IMR-90 (cell line): ENCODE results near the gene NOD1. TPM values are rescaled to one million over a fixed set of nuclear protein-coding genes. Genes with fewer than 3 reads are reported as not detected.

Experiments
- ATAC-seq: fragments of 200-7000 bp; cut with Tn5 transposase; 2 replicates; pipeline ENCODE4 v1.9.1; 2020; ENCODE audit warnings: low read depth, mild to moderate bottlenecking, moderate library complexity
- BruUV-seq: library from RNA; stranded (reverse); fragments of 400-500 nt; replicated peaks from 2 replicates; lab custom pipeline; 2021; lab: Mats Ljungman, UMichigan
- CTCF ChIA-PET: fragments of 300-600 bp; formaldehyde crosslinking; extraction: SDS; loops from one replicate; lab custom pipeline; 2021; ENCODE audit warnings: antibody characterized with exemption; lab: Yijun Ruan, JAX
- POLR2A ChIA-PET: fragments of 300-600 bp; sonication (Branson Sonifier 250); formaldehyde crosslinking; loops from one replicate; lab custom pipeline; 2022; ENCODE audit warnings: antibody characterized with exemption; ENCODE audit not compliant: unreplicated experiment; lab: Charles Lee
- DNase-seq: peaks from one replicate; pipeline ENCODE4 v3.0.0; 2013
- H2AFZ ChIP-seq: replicated peaks from 2 replicates; pipeline ENCODE3; 2013; ENCODE audit warnings: low read length, mild to moderate bottlenecking; ENCODE audit not compliant: poor library complexity
- H2AK5ac ChIP-seq: 2 replicates; pipeline ENCODE4 v1.6.1; 2013; ENCODE audit warnings: low read depth, low read length, inconsistent platforms
- H2AK9ac ChIP-seq: replicated peaks from 2 replicates; pipeline ENCODE3; 2013; ENCODE audit warnings: mild to moderate bottlenecking, low read depth, low read length, moderate library complexity; ENCODE audit not compliant: poor library complexity
- H2BK120ac ChIP-seq: 2 replicates; pipeline ENCODE4 v1.6.1; 2013; ENCODE audit warnings: low read depth, low read length, inconsistent platforms
- H2BK15ac ChIP-seq: 3 replicates; pipeline ENCODE4 v1.6.1; 2013; ENCODE audit warnings: low read depth, low read length, inconsistent platforms
- H2BK20ac ChIP-seq: 2 replicates; pipeline ENCODE4 v1.6.1; 2013; ENCODE audit warnings: low read depth, mild to moderate bottlenecking, inconsistent platforms, low read length, moderate library complexity
- H2BK5ac ChIP-seq: 2 replicates; pipeline ENCODE4 v1.6.1; 2013; ENCODE audit warnings: mild to moderate bottlenecking, low read depth, low read length, inconsistent platforms; ENCODE audit not compliant: poor library complexity, severe bottlenecking
- H3K14ac ChIP-seq: replicated peaks from 2 replicates; pipeline ENCODE4 v1.6.1; 2013; ENCODE audit warnings: low read depth, low read length, inconsistent platforms
- H3K18ac ChIP-seq: 2 replicates; pipeline ENCODE4 v1.6.1; 2013; ENCODE audit warnings: low read depth, low read length, control low read depth
- H3K23ac ChIP-seq: 2 replicates; pipeline ENCODE4 v1.6.1; 2013; ENCODE audit warnings: low read depth, low read length, inconsistent platforms
- H3K27ac ChIP-seq: 2 replicates; pipeline ENCODE4 v1.5.1; 2013; ENCODE audit warnings: mild to moderate bottlenecking, control low read depth, low read length; ENCODE audit not compliant: insufficient read depth
- H3K27me3 ChIP-seq: 2 replicates; pipeline ENCODE4 v1.6.1; 2013; ENCODE audit warnings: low read length; ENCODE audit not compliant: control insufficient read depth, insufficient read depth
- H3K36me3 ChIP-seq: 2 replicates; pipeline ENCODE4 v1.6.1; 2013; ENCODE audit warnings: low read length, mixed read lengths; ENCODE audit not compliant: control insufficient read depth, insufficient read depth
- H3K4ac ChIP-seq: 2 replicates; pipeline ENCODE4 v1.6.1; 2013; ENCODE audit warnings: low read depth, low read length, inconsistent platforms
- H3K4me1 ChIP-seq: 2 replicates; pipeline ENCODE4 v1.6.1; 2013; ENCODE audit warnings: low read length, mixed read lengths; ENCODE audit not compliant: control insufficient read depth, insufficient read depth
- H3K4me2 ChIP-seq: 2 replicates; pipeline ENCODE4 v1.6.1; 2013; ENCODE audit warnings: low read depth, mild to moderate bottlenecking, control low read depth, low read length, moderate library complexity
- H3K4me3 ChIP-seq: 2 replicates; pipeline ENCODE4 v1.5.1; 2013; ENCODE audit warnings: low read depth, mild to moderate bottlenecking, control low read depth, low read length, moderate library complexity; ENCODE audit not compliant: insufficient read depth
- H3K56ac ChIP-seq: 2 replicates; pipeline ENCODE4 v1.6.1; 2013; ENCODE audit warnings: low read length, inconsistent platforms; ENCODE audit not compliant: insufficient read depth; ENCODE audit errors: extremely low read depth
- H3K79me1 ChIP-seq, 2 experiments: 2 replicates each; pipeline ENCODE4 v1.6.1; 2013; ENCODE audit warnings: low read length in 2 of 2, inconsistent platforms in 1 of 2, low read depth in 1 of 2
- H3K9ac ChIP-seq: 2 replicates; pipeline ENCODE4 v1.6.1; 2013; ENCODE audit warnings: low read depth, low read length, control low read depth
- H3K9me1 ChIP-seq: 2 replicates; pipeline ENCODE4 v1.6.1; 2013; ENCODE audit warnings: low read length, inconsistent platforms; ENCODE audit not compliant: insufficient read depth
- H3K9me3 ChIP-seq: 2 replicates; pipeline ENCODE4 v1.6.1; 2013; ENCODE audit warnings: low read length; ENCODE audit not compliant: control insufficient read depth, insufficient read depth
- H4K20me1 ChIP-seq: 2 replicates; pipeline ENCODE4 v1.6.1; 2013; ENCODE audit warnings: low read length, inconsistent platforms; ENCODE audit not compliant: insufficient read depth
- H4K5ac ChIP-seq: 2 replicates; pipeline ENCODE4 v1.6.1; 2013; ENCODE audit warnings: mild to moderate bottlenecking, low read depth, low read length, control low read depth
- H4K8ac ChIP-seq, 2 experiments: 2 replicates each; pipeline ENCODE4 v1.6.1; 2013; ENCODE audit warnings: low read depth in 2 of 2, low read length in 2 of 2, control low read depth in 1 of 2, inconsistent platforms in 1 of 2
- H4K91ac ChIP-seq: 2 replicates; pipeline ENCODE4 v1.6.1; 2013; ENCODE audit warnings: low read depth, low read length, inconsistent platforms; ENCODE audit not compliant: insufficient read depth
- CEBPB ChIP-seq: IDR thresholded peaks from 2 replicates; pipeline ENCODE4 v1.6.1; 2012; ENCODE audit warnings: low read depth, low read length, improper control_type of control experiment
- FOS ChIP-seq: fragments of 150-350 bp; IDR thresholded peaks from 2 replicates; pipeline ENCODE4 v1.6.1; 2016; ENCODE audit warnings: low read depth, low read length
- MAFK ChIP-seq: IDR thresholded peaks from 2 replicates; pipeline ENCODE4 v1.6.1; 2012; ENCODE audit warnings: low read depth, low read length, improper control_type of control experiment
- MAZ ChIP-seq: IDR thresholded peaks from 2 replicates; pipeline ENCODE4 v1.6.1; 2012; ENCODE audit warnings: low read depth, mild to moderate bottlenecking, low read length, improper control_type of control experiment, moderate library complexity, borderline replicate concordance
- NFE2L2 ChIP-seq: fragments of 150-350 bp; IDR thresholded peaks from 2 replicates; pipeline ENCODE4 v1.6.1; 2016; ENCODE audit warnings: low read depth, mild to moderate bottlenecking, low read length
- POLR2A ChIP-seq: IDR thresholded peaks from 2 replicates; pipeline ENCODE4 v1.6.1; 2012; ENCODE audit warnings: mild to moderate bottlenecking, low read depth, low read length
- RCOR1 ChIP-seq: IDR thresholded peaks from 2 replicates; pipeline ENCODE4 v1.6.1; 2012; ENCODE audit warnings: mild to moderate bottlenecking, low read length, improper control_type of control experiment; ENCODE audit not compliant: insufficient replicate concordance
- SMC3 ChIP-seq: fragments of 150-350 bp; IDR thresholded peaks from 2 replicates; pipeline ENCODE4 v1.6.1; 2016; ENCODE audit warnings: low read depth, mild to moderate bottlenecking, antibody characterized with exemption, low read length, moderate library complexity
- WGBS, 2 experiments: methylation state at CpG; one replicate each; pipeline versions ENCODE4 v1.1.5 to v1.1.7; 2013; ENCODE audit warnings: missing lambda C conversion rate in 2 of 2; ENCODE audit not compliant: insufficient read length in 1 of 2; ENCODE audit errors: extremely low coverage in 2 of 2; 5-methylcytosine and 5-hydroxymethylcytosine counted together
- dilution Hi-C: fragments of 300-500 bp; cut with HindIII; formaldehyde crosslinking; loops from one replicate; pipeline ENCODE4 v1.14.3; 2018; ENCODE audit warnings: low sequenced_read_pairs; ENCODE audit not compliant: unreplicated experiment
- in situ Hi-C: fragments of 300-500 bp; cut with MboI; formaldehyde crosslinking; loops from 3 replicates; pipeline ENCODE4 v1.14.3; 2019; ENCODE audit warnings: low sequenced_read_pairs, inconsistent platforms, mixed read lengths
- intact Hi-C: fragments of 100-400 bp; cut with micrococcal nuclease; formaldehyde crosslinking; loops from 2 replicates; pipeline ENCODE4 v1.10.0; 2022
- polyA plus RNA-seq, 3 experiments: library from polyadenylated mRNA; depleted of rRNA; stranded (reverse); fragments of >200 nt; gene quantifications; 2 replicates each; pipeline ENCODE4 v1.2.3, GENCODE V29; 2012; ENCODE audit warnings: low replicate concordance in 1 of 3
- total RNA-seq: library from RNA; depleted of rRNA; stranded (reverse); fragments of >200 nt; gene quantifications from 2 replicates; pipeline ENCODE4 v1.2.3, GENCODE V29; 2012
- TF ChIP-seq, protein P1 (sequence below): fragments of 150-350 bp; IDR thresholded peaks from 2 replicates; pipeline ENCODE4 v1.6.1; 2017; ENCODE audit warnings: mild to moderate bottlenecking, antibody characterized with exemption, low read length, low read depth
- TF ChIP-seq, protein P2 (sequence below): conservative IDR thresholded peaks from 2 replicates; pipeline ENCODE4 v1.5.1; 2012; ENCODE audit warnings: mild to moderate bottlenecking, low read depth, low read length, improper control_type of control experiment

Gene NOD1
- total and polyA plus RNA-seq, 2 of the 4 experiments (the other 2 are of a cell fraction) = 1.8 to 3.0 TPM

DNA sequence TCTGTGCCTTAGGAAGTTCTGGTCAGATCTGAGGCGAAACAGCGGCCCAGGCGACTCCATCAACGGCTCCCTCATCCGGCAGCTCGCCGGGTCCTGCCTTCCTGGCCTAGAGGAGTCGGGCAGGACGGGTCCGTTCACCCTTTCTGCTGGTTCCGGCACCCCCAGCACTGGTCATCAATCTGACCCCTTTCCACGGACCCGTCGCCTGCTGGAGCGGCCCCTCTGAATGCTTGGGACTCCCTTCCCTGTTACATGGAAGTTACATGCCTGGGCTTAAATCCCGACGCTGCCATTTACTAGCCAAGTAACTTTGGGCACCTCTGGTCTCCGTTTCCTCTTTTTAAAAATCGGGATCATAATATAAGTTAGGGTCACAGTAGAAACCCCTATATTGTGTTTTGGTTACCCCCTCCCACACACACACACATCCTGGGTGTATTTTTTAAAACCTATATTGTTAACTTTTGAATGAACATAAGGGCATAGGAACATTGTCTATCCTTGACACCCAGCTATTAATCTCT is 26.7 kb upstream of the NOD1 start (continued):
- TF ChIP-seq, protein P1, sequence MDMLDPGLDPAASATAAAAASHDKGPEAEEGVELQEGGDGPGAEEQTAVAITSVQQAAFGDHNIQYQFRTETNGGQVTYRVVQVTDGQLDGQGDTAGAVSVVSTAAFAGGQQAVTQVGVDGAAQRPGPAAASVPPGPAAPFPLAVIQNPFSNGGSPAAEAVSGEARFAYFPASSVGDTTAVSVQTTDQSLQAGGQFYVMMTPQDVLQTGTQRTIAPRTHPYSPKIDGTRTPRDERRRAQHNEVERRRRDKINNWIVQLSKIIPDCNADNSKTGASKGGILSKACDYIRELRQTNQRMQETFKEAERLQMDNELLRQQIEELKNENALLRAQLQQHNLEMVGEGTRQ = no peak

DNA sequence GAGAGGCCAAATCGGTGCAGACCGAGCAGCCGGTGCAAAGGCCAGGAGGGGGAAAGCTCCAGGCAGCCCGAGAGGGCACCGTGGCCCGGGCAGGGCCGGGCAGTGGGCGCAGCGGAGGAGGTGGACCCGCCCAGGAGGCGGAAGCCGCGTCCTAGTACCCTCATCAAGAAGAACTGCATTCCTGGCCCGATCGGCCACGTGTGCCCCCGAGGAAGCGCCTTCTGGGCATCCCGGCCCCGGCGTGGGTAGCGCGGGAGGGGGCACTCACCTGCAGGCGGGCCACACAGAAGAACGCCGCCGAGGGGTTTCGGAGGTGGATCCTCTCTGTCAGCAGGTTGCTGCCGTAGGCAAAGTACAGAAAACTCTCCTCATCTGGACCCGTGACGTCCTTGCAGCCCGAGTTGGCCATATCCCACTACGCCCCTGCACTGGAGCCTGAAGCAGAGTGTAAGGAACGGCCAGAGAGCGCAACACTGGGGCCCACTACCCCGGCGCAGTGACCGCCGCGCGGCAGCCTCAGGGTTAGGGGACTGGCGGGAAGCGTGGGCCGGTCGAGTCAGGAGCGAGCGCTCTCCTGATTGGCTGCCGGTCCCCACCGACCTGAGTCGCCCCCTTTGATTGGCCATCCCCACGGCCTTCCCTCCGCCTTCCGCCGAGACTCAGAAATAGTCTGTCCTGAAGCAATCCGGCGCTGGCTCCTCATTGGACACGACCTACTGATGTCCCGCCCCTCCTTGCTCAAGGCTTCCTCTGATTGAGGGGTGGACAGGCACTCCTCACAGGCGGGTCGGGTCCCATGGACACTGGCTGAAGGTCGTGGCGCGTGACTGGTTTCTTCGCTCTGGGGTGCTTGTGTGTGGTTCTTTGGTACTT is 26.0 kb upstream of the NOD1 start, which contains the start of gene GGCT:
TSS of gene GGCT (minus strand) at position 529 of the 873 bp plus-strand sequence. CDS start at position 409, 120 bp downstream.
- Histone ChIP-seq H3K4me3 (peak within 1 kb of the TSS; percentile 80), H3K4me1 (peaks cover 7% of the 10 kb centered on the region; the same call in 1 of the 2 replicates), H3K14ac (peak within 1 kb of the TSS; percentile 91), H3K18ac (peak within 1 kb of the TSS; percentile 21), H3K4ac (peak within 1 kb of the TSS; percentile 89), H2BK20ac (no peak within 1 kb of the TSS), H3K23ac (peak within 1 kb of the TSS; percentile 65), H2AK5ac (0 out of 2 replicates have a peak within 1 kb of the TSS, but pooled peaks have one; percentile 21), H3K4me2 (peak within 1 kb of the TSS; percentile 100), H3K9ac (peak within 1 kb of the TSS; percentile 76), H3K9me1 (peaks cover 12% of the 10 kb centered on the region), H2BK15ac (no peak within 1 kb of the TSS), H4K8ac (peak within 1 kb of the TSS; percentile 81 to 97), H2BK5ac (peak within 1 kb of the TSS; percentile 58), H4K20me1 (no peaks in the 10 kb centered on the region), H2BK120ac (0 out of 2 replicates have a peak within 1 kb of the TSS, but pooled peaks have one; percentile 55), H3K9me3 (no peaks in the 10 kb centered on the region), H3K27ac (peak within 1 kb of the TSS; percentile 63), H4K5ac (peak within 1 kb of the TSS; percentile 74), H3K79me1 (peaks cover 14 to 37% of the 10 kb centered on the region in 2 experiments), H3K36me3 (no peaks in the 10 kb centered on the region; the same call in 1 of the 2 replicates), H2AK9ac (peak within 1 kb of the TSS; percentile 87), H4K91ac (peak within 1 kb of the TSS; percentile 53; the same call in 1 of the 2 replicates), H3K56ac (peak within 1 kb of the TSS; percentile 51), H3K27me3 (no peaks in the 10 kb centered on the region), H2AFZ (peak within 1 kb of the TSS; percentile 97)
- dilution Hi-C loops = no loop called here
- no TSS peak for BruUV-seq
- DNase-seq (peak; percentile 98), ATAC-seq (peak; percentile 98)
- 0% methylated on average over 56 of the region's 64 CpGs; no CpG with 5 or more reads in 1 of the 2 experiments for WGBS, 2 experiments
- intact Hi-C loops = loop anchor here (2.0 to 10.0 kb wide), 2 partner anchors 26 to 230 kb away; partner anchors contain the start of gene NOD1
- in situ Hi-C loops = no loop called here
- ChIA-PET POLR2A (no interaction called here), CTCF (no interaction called here)
- TF ChIP-seq FOS (peak; percentile 28; the same call in 1 of the 2 replicates), NFE2L2 (no peak), POLR2A (peak; percentile 86), SMC3 (peak; percentile 19; the same call in 1 of the 2 replicates), CEBPB (peak; percentile 92), MAZ (peak; percentile 20; the same call in 1 of the 2 replicates), MAFK (no peak), RCOR1 (no peak)
- TF ChIP-seq, protein P1 = peak; percentile 10; the same call in 1 of the 2 replicates
- TF ChIP-seq, protein P2, sequence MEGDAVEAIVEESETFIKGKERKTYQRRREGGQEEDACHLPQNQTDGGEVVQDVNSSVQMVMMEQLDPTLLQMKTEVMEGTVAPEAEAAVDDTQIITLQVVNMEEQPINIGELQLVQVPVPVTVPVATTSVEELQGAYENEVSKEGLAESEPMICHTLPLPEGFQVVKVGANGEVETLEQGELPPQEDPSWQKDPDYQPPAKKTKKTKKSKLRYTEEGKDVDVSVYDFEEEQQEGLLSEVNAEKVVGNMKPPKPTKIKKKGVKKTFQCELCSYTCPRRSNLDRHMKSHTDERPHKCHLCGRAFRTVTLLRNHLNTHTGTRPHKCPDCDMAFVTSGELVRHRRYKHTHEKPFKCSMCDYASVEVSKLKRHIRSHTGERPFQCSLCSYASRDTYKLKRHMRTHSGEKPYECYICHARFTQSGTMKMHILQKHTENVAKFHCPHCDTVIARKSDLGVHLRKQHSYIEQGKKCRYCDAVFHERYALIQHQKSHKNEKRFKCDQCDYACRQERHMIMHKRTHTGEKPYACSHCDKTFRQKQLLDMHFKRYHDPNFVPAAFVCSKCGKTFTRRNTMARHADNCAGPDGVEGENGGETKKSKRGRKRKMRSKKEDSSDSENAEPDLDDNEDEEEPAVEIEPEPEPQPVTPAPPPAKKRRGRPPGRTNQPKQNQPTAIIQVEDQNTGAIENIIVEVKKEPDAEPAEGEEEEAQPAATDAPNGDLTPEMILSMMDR = no peak
